Measurements from ENCODE around the gene NGB.

Gene NGB

DNA sequence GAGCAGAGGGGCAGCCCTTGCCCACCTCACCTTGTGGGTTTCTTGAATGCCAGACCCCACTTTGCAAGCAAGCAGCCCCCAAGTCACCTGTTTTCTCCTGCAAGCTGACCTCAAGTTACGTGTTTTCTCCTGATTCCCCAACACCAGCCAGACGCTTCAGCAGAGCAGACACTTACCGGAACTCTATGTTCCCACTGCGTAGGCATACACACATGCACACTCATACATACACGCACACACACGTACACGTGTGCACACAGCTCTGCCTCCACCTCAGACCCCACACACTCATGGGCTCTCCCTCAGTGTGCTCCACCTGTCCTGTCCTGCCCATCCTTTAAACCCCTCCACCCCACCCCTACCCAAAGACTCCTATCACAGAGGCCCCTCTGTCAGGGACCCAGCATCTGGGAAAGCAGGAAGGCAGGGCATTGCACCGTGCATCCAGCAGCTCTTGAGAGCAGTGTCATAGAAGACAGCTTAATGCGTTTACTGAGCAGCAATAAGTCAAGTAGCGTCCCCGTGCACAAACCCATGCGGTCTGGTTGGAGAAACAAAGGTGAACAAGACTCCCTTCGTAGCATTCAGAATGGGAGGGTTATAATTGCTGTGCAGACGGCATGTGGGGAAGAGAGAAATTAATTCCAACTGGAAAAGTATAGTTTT is 45.0 kb downstream of the NGB start:
- DNase-seq, result no peak

GRCh38 chr14:77225254-77225653 is 45.8 kb downstream of the NGB start:
- no peak for DNase-seq

DNA sequence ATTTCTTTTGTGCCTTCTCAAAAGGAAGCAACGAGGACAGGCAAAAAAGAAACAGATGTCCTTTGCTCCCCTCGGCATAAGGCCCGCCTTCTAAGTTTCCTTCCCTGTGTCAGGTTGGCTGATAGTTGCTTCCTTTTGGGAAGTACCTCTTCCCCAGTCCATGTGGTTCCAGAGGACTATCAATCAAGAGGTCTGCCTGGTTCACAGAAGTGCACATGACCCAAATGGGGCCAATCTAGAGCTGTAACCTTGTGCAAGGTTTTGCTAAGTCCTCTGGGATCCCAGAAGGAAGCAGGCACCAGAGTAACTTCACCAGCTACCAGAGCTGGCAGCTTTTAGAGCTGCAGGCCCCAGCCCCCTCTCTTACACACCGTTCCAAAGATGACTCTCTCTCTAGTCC is 46.8 kb downstream of the NGB start:
- no peak for DNase-seq

GRCh38 chr14:77222546-77223225 is 48.3 kb downstream of the NGB start:
- DNase-seq, result no peak

DNA sequence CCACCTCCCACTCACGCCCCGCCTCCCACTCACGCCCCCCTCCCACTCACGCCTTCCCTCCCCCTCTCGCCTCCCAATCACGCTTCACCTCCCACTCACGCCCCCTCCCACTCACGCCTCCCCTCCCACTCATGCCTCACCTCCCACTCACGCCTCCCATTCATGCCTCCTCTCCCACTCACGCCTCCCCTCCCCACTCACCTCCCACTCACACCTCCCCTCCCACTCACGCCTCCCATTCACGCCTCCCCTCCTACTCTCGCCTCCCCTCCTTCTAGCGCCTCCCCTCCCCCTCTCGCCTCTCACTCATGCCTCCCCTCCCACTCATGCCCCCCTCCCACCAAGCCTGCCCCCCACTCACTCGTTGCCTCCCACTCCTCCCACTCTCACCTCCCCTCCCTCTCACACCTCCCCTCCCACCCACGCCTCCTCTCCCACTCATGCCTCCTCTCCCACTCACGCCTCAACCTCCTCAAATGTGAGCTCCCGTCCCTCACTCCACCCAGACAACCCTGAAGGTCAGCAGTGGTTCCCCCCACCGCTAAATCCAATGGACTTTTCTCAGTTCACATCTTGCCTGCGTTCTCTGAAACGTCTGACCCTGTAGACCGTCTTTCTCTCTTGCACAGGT is 49.6 kb downstream of the NGB start:
- no peak for DNase-seq

GRCh38 chr14:77220246-77221017 is 50.6 kb downstream of the NGB start:
- no peak for DNase-seq

GRCh38 chr14:77219591-77219990 is 51.4 kb downstream of the NGB start:
- no peak for DNase-seq

- no peak for DNase-seq
Measured at GRCh38 chr14:77217551-77217950, 53.5 kb downstream of the NGB start.

All from activated T-cell treated with anti-CD3 and anti-CD28 coated beads, Interleukin-2, amount 50 U/mL, for 1 hour (primary cell).